GM12878 (cell line): ENCODE data around the gene LTB. TPM values are rescaled to one million over a fixed set of nuclear protein-coding genes. Genes with fewer than 3 reads are reported as not detected.

ENCODE experiments used
- ATAC-seq: fragments of 200-7000 bp; cut with Tn5 transposase; 3 replicates; pipeline ENCODE4 v1.9.1; 2020; ENCODE audit warnings: mild to moderate bottlenecking, moderate library complexity
- BruUV-seq: library from RNA; stranded (reverse); fragments of 400-500 nt; replicated peaks from 2 replicates; lab custom pipeline; 2021; lab: Mats Ljungman, UMichigan
- CTCF ChIA-PET: fragments of 300-600 bp; sonication (Branson Sonifier 250); formaldehyde crosslinking; extraction: SDS; loops from one replicate; lab custom pipeline; 2021; ENCODE audit warnings: inconsistent platforms; lab: Yijun Ruan, JAX
- POLR2A ChIA-PET: fragments of 350-600 bp; formaldehyde crosslinking; extraction: SDS; loops from one replicate; lab custom pipeline; 2021; ENCODE audit warnings: inconsistent platforms; lab: Charles Lee
- RAD21 ChIA-PET: fragments of 300-600 bp; sonication (Branson Sonifier 250); formaldehyde crosslinking; loops from one replicate; lab custom pipeline; 2023; ENCODE audit warnings: antibody characterized with exemption; ENCODE audit not compliant: unreplicated experiment; lab: Charles Lee
- SMC1A ChIA-PET: fragments of 300-600 bp; sonication (Branson Sonifier 250); formaldehyde crosslinking; loops from one replicate; lab custom pipeline; 2023; ENCODE audit not compliant: unreplicated experiment, uncharacterized antibody; lab: Charles Lee
- DNase-seq: peaks from one replicate; pipeline ENCODE4 v3.0.0-alpha.2; 2011; ENCODE audit warnings: low read depth, low spot score
- FAIRE-seq: peaks from 3 replicates; lab custom pipeline; 2011; peaks lifted over from hg19 to GRCh38; lab: Jason Lieb, UNC
- H2AFZ ChIP-seq: 2 replicates; pipeline ENCODE4 v1.6.0; 2011; ENCODE audit warnings: low read depth, low read length, control low read depth; ENCODE audit not compliant: control insufficient read depth
- H3K27ac ChIP-seq: 2 replicates; pipeline ENCODE4 v1.5.1; 2011; ENCODE audit warnings: control low read depth; ENCODE audit not compliant: control insufficient read depth, insufficient read depth
- H3K27me3 ChIP-seq, 2 experiments: replicated peaks in 1 of 2; 2 replicates each; pipeline versions ENCODE4 v1.6.0 to v1.6.1; 2011; ENCODE audit warnings: low read length in 1 of 2; ENCODE audit not compliant: control insufficient read depth in 2 of 2, insufficient read depth in 2 of 2
- H3K36me3 ChIP-seq, 2 experiments: 2 replicates each; pipeline ENCODE4 v1.5.1; 2011; ENCODE audit warnings: low read length in 1 of 2; ENCODE audit not compliant: control insufficient read depth in 2 of 2, insufficient read depth in 2 of 2
- H3K4me1 ChIP-seq: 2 replicates; pipeline ENCODE4 v1.6.1; 2011; ENCODE audit warnings: mild to moderate bottlenecking, low read length, moderate library complexity, mixed read lengths; ENCODE audit not compliant: control insufficient read depth, insufficient read depth
- H3K4me2 ChIP-seq: 2 replicates; pipeline ENCODE4 v1.6.0; 2011; ENCODE audit warnings: control low read depth; ENCODE audit not compliant: control insufficient read depth, insufficient read depth
- H3K4me3 ChIP-seq: fragments of 200-600 bp; sonication (generic); 2 replicates; pipeline ENCODE4 v1.5.1; 2016
- H3K79me2 ChIP-seq: 2 replicates; pipeline ENCODE4 v1.6.0; 2011; ENCODE audit warnings: low read length; ENCODE audit not compliant: control insufficient read depth, insufficient read depth
- H3K9ac ChIP-seq: 2 replicates; pipeline ENCODE4 v1.8.0; 2011; ENCODE audit warnings: low read length, control low read depth, mixed read lengths; ENCODE audit not compliant: control insufficient read depth, insufficient read depth
- H3K9me3 ChIP-seq: replicated peaks from 3 replicates; pipeline ENCODE4 v1.5.1; 2011; ENCODE audit warnings: mild to moderate bottlenecking, low read length; ENCODE audit not compliant: control insufficient read depth, insufficient read depth
- H4K20me1 ChIP-seq: 2 replicates; pipeline ENCODE4 v1.6.0; 2011; ENCODE audit not compliant: control insufficient read depth, insufficient read depth
- BCLAF1 ChIP-seq: fragments of 450-650 bp; IDR thresholded peaks from 2 replicates; pipeline ENCODE4 v1.6.1; 2017; ENCODE audit warnings: antibody characterized with exemption, mild to moderate bottlenecking, moderate library complexity
- BHLHE40 ChIP-seq, 2 experiments: fragments of 450-650 bp in 1 of 2; IDR thresholded peaks; 2 replicates each; pipeline ENCODE4 v1.6.1; 2011 to 2017; ENCODE audit warnings: low read depth in 2 of 2, borderline replicate concordance in 1 of 2, improper control_type of control experiment in 1 of 2, low read length in 1 of 2, mild to moderate bottlenecking in 1 of 2
- BRCA1 ChIP-seq: IDR thresholded peaks from 2 replicates; pipeline ENCODE4 v1.6.1; 2011; ENCODE audit warnings: low read depth, low read length, improper control_type of control experiment
- CHD2 ChIP-seq: IDR thresholded peaks from 2 replicates; pipeline ENCODE4 v1.6.1; 2011; ENCODE audit warnings: low read depth, low read length, improper control_type of control experiment, borderline replicate concordance
- CTCF ChIP-seq, 3 experiments: IDR thresholded peaks in 2 of 3; conservative IDR thresholded peaks in 1 of 3; 2 replicates each; pipeline ENCODE4 v1.5.1; 2011; ENCODE audit warnings: low read depth in 3 of 3, low read length in 3 of 3, mild to moderate bottlenecking in 3 of 3, control low read depth in 2 of 3, moderate library complexity in 2 of 3, inconsistent platforms in 1 of 3, mixed read lengths in 1 of 3; ENCODE audit not compliant: control insufficient read depth in 2 of 3, insufficient read depth in 1 of 3; ENCODE audit errors: extremely low read depth in 1 of 3
- NFIC ChIP-seq: IDR thresholded peaks from 2 replicates; pipeline ENCODE4 v1.6.1; 2012; ENCODE audit warnings: low read depth, mild to moderate bottlenecking, inconsistent platforms, low read length, moderate library complexity
- POLR2A ChIP-seq: IDR thresholded peaks from 2 replicates; pipeline ENCODE4 v1.6.1; 2011; ENCODE audit warnings: low read depth, mild to moderate bottlenecking, low read length
- RAD21 ChIP-seq: IDR thresholded peaks from 2 replicates; pipeline ENCODE4 v1.6.1; 2011; ENCODE audit warnings: mild to moderate bottlenecking, low read depth, low read length, moderate library complexity; ENCODE audit not compliant: insufficient read depth
- RELA ChIP-seq: fragments of 450-650 bp; IDR thresholded peaks from 2 replicates; pipeline ENCODE4 v1.8.0; 2014; ENCODE audit warnings: borderline replicate concordance; ENCODE audit not compliant: partially characterized antibody
- RUNX3 ChIP-seq: IDR thresholded peaks from 2 replicates; pipeline ENCODE4 v1.6.1; 2012; ENCODE audit warnings: low read length, inconsistent platforms
- SMAD5 ChIP-seq: IDR thresholded peaks from 2 replicates; pipeline ENCODE4 v1.6.1; 2016; ENCODE audit warnings: antibody characterized with exemption, low read depth
- SMC3 ChIP-seq: IDR thresholded peaks from 2 replicates; pipeline ENCODE4 v1.6.1; 2011; ENCODE audit warnings: low read length, improper control_type of control experiment, borderline replicate concordance
- SREBF2 ChIP-seq: IDR thresholded peaks from 2 replicates; pipeline ENCODE4 v1.6.1; 2012; ENCODE audit warnings: mild to moderate bottlenecking, low read length
- ZZZ3 ChIP-seq: IDR thresholded peaks from 2 replicates; pipeline ENCODE4 v1.6.1; 2011; ENCODE audit warnings: low read depth; ENCODE audit not compliant: control insufficient read depth, insufficient read length
- WGBS: methylation state at CpG from one replicate; pipeline ENCODE4 v1.1.6; 2016; ENCODE audit warnings: low lambda C conversion rate; ENCODE audit not compliant: insufficient replicate concordance, insufficient coverage; ENCODE audit errors: missing lambda C conversion rate; 5-methylcytosine and 5-hydroxymethylcytosine counted together
- in situ Hi-C: fragments of 300-500 bp; cut with MboI; formaldehyde crosslinking; loops from 9 replicates; pipeline ENCODE4 v1.14.3; 2018; ENCODE audit warnings: mixed read lengths
- intact Hi-C: fragments of 100-400 bp; cut with micrococcal nuclease; formaldehyde crosslinking; loops from one replicate; pipeline ENCODE4 v1.14.2; 2022; ENCODE audit not compliant: unreplicated experiment
- polyA plus RNA-seq, 11 experiments: library from polyadenylated mRNA; depleted of rRNA in 4 of 11; unstranded in 6 of 11; stranded (reverse) in 5 of 11; fragments of >200 nt; fragmentation: Nextera tagmentation in 4 of 11; fragmentation: Illumina TruSeq in 1 of 11; extraction: Ambion mirVana in 4 of 11; extraction: Trizol in 1 of 11; gene quantifications; 1 replicate in 1 of 11; 2 replicates in 10 of 11; pipeline versions ENCODE4 v1.2.1 to v1.2.3, GENCODE V29; 2011 to 2016; ENCODE audit warnings: inconsistent platforms in 2 of 11, missing spikeins in 2 of 11, low read depth in 1 of 11
- total RNA-seq, 4 experiments: library from RNA; depleted of rRNA in 3 of 4; stranded (reverse); fragments of >200 nt in 3 of 4; fragmentation: Illumina TruSeq in 1 of 4; extraction: Trizol in 1 of 4; gene quantifications; 2 replicates each; pipeline versions ENCODE4 v1.2.1 to v1.2.3, GENCODE V29; 2013 to 2021
- TF ChIP-seq, protein P1 (sequence below): IDR thresholded peaks from 2 replicates; pipeline ENCODE4 v1.6.1; 2011; ENCODE audit warnings: borderline replicate concordance, low read depth, mild to moderate bottlenecking, moderate library complexity, low read length; ENCODE audit not compliant: insufficient read depth, poor library complexity, severe bottlenecking
- TF ChIP-seq, protein P2 (sequence below): fragments of 150-350 bp; IDR thresholded peaks from 2 replicates; pipeline ENCODE4 v1.6.1; 2014; ENCODE audit warnings: mild to moderate bottlenecking, low read depth, low read length

LTB gene
- total and polyA plus RNA-seq, 10 of the 15 experiments (the other 5 are each of a cell fraction or from before 2014, with no cell fraction given): 0.71 to 74.3 (median 20.0) TPM

- ATAC-seq (peak; percentile 84), DNase-seq (no peak), FAIRE-seq (no peak)
- POLR2A ChIA-PET: interaction anchor here (0.9 to 8.5 kb wide), 8 partner anchors 16 to 68 kb away, joined by 3 to 282 read pairs (median 12); partner anchors contain the start of genes ATP6V1G2, DDX39B, GPANK1 and LST1
- intact Hi-C loops (loop anchor here (10.0 kb wide), 1 partner anchor 202 kb away; no protein-coding TSS in a partner anchor), in situ Hi-C loops (loop anchor here (5.0 kb wide), 2 partner anchors 50 to 105 kb away; partner anchors contain the start of genes ATP6V1G2 and NFKBIL1)
- Histone ChIP-seq H3K79me2 (no peaks in the 10 kb centered on the region), H2AFZ (no peak overlapping the region; the same call in 1 of the 2 replicates), H4K20me1 (no peaks in the 10 kb centered on the region), H3K27me3 (no peaks in the 10 kb centered on the region), H3K4me2 (no peak overlapping the region), H3K4me3 (no peak overlapping the region), H3K36me3 (no peaks in the 10 kb centered on the region), H3K9ac (no peak overlapping the region), H3K9me3 (no peaks in the 10 kb centered on the region), H3K27ac (no peak overlapping the region), H3K4me1 (peaks cover 18% of the 10 kb centered on the region)
- SMC1A ChIA-PET: interaction anchor here (0.6 to 45.5 kb wide), 10 partner anchors 15 to 236 kb away, joined by 3 to 1989 read pairs (median 6); partner anchors contain the start of genes AIF1, ATP6V1G2, DDX39B and LST1
- CTCF ChIA-PET: interaction anchor here (0.7 to 31.0 kb wide), 15 partner anchors 10 to 699 kb away, joined by 3 to 2098 read pairs (median 4); partner anchors contain the start of genes AIF1, ATP6V1G2, C6orf47 and DDX39B
- no TSS peak for BruUV-seq
- WGBS: 2% methylated on average over 2 of the region's 2 CpGs
- RAD21 ChIA-PET: interaction anchor here (1.3 to 12.5 kb wide), 7 partner anchors 16 to 234 kb away, joined by 4 to 668 read pairs (median 66); partner anchors contain the start of genes AIF1, ATP6V1G2, C6orf47 and DDX39B
- TF ChIP-seq ZZZ3 (no peak), RAD21 (peak; percentile 74), CHD2 (no peak), RELA (peak; percentile 22), SMC3 (peak; percentile 86; the same call in 1 of the 2 replicates), BHLHE40 (IDR thresholded peaks at IDR 0.05; ENCODE audit: borderline replicate concordance in 1 of 2, low read depth in 2 of 2, low read length in 1 of 2) (no peak), NFIC (no peak), POLR2A (no peak), SMAD5 (no peak), SREBF2 (no peak), BRCA1 (no peak), RUNX3 (peak; percentile 37; the same call in 1 of the 2 replicates), CTCF (IDR thresholded peaks at IDR 0.05 in 2 of 3, conservative IDR thresholded peaks at IDR 0.05 in 1 of 3; ENCODE audit: control insufficient read depth in 2 of 3, extremely low read depth in 1 of 3, insufficient read depth in 1 of 3, low read depth in 3 of 3, low read length in 3 of 3) (peak; percentile 45 to 64 (median 56)), BCLAF1 (no peak)
- TF ChIP-seq, protein P1, sequence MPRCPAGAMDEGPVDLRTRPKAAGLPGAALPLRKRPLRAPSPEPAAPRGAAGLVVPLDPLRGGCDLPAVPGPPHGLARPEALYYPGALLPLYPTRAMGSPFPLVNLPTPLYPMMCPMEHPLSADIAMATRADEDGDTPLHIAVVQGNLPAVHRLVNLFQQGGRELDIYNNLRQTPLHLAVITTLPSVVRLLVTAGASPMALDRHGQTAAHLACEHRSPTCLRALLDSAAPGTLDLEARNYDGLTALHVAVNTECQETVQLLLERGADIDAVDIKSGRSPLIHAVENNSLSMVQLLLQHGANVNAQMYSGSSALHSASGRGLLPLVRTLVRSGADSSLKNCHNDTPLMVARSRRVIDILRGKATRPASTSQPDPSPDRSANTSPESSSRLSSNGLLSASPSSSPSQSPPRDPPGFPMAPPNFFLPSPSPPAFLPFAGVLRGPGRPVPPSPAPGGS: no peak
- TF ChIP-seq, protein P2, sequence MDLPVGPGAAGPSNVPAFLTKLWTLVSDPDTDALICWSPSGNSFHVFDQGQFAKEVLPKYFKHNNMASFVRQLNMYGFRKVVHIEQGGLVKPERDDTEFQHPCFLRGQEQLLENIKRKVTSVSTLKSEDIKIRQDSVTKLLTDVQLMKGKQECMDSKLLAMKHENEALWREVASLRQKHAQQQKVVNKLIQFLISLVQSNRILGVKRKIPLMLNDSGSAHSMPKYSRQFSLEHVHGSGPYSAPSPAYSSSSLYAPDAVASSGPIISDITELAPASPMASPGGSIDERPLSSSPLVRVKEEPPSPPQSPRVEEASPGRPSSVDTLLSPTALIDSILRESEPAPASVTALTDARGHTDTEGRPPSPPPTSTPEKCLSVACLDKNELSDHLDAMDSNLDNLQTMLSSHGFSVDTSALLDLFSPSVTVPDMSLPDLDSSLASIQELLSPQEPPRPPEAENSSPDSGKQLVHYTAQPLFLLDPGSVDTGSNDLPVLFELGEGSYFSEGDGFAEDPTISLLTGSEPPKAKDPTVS: no peak
These were observed 14.8 kb upstream of the LTB start for GRCh38 chr6:31597006-31597405.
